SK-N-MC (cell line): Measurements from ENCODE around the gene LRRC4B.

ENCODE experiments used
- EZH2 ChIP-seq: fragments of 200-600 bp; sonication (generic); IDR thresholded peaks from one replicate; pipeline ENCODE4 v1.6.1; 2017; ENCODE audit warnings: antibody characterized with exemption
- POLR2AphosphoS5 ChIP-seq: IDR thresholded peaks from 2 replicates; pipeline ENCODE4 v1.6.1; 2012; ENCODE audit warnings: mild to moderate bottlenecking, low read depth, low read length, borderline replicate concordance

GRCh38 chr19:50536662-50537305 is 31.5 kb downstream of the LRRC4B start:
- TF ChIP-seq POLR2AphosphoS5 (no peak), EZH2 (no peak)
